Endothelial cell of umbilical vein (primary cell): Measurements from ENCODE around the gene KLC1.

Experiments used
- CTCF ChIP-seq, 2 donors: IDR thresholded peaks; 1 replicate in 1 of 2; 2 replicates in 1 of 2; pipeline ENCODE4 v1.5.1; 2011; ENCODE audit warnings: low read length in 2 of 2, mild to moderate bottlenecking in 2 of 2, moderate library complexity in 2 of 2, control low read depth in 1 of 2, inconsistent platforms in 1 of 2, low read depth in 1 of 2; ENCODE audit not compliant: insufficient read depth in 1 of 2; ENCODE audit errors: extremely low read depth in 1 of 2
- EZH2 ChIP-seq: IDR thresholded peaks from 2 replicates; pipeline ENCODE4 v1.6.1; 2012; ENCODE audit warnings: borderline replicate concordance, low read depth, mild to moderate bottlenecking, moderate library complexity, low read length, inconsistent platforms; ENCODE audit not compliant: severe bottlenecking
- FOS ChIP-seq: IDR thresholded peaks from 2 replicates; pipeline ENCODE4 v1.6.1; 2011; ENCODE audit warnings: mild to moderate bottlenecking, low read length, moderate library complexity, borderline replicate concordance; ENCODE audit not compliant: insufficient read depth
- GATA2 ChIP-seq: IDR thresholded peaks from 2 replicates; pipeline ENCODE4 v1.7.0; 2011; ENCODE audit warnings: low read depth, mild to moderate bottlenecking, moderate library complexity, mixed read lengths, low read length; ENCODE audit not compliant: insufficient read length, insufficient read depth
- JUN ChIP-seq: IDR thresholded peaks from 2 replicates; pipeline ENCODE4 v1.6.1; 2011; ENCODE audit warnings: borderline replicate concordance, low read depth; ENCODE audit not compliant: insufficient read length, insufficient read depth
- MAX ChIP-seq: IDR thresholded peaks from 2 replicates; pipeline ENCODE4 v1.6.1; 2011; ENCODE audit not compliant: insufficient read depth, insufficient read length
- MYC ChIP-seq: IDR thresholded peaks from one replicate; pipeline ENCODE4 v1.6.1; 2011; ENCODE audit warnings: mild to moderate bottlenecking, low read depth, low read length
- POLR2A ChIP-seq: IDR thresholded peaks from 2 replicates; pipeline ENCODE4 v1.6.1; 2012; ENCODE audit warnings: low read depth, mild to moderate bottlenecking, control low read depth, low read length
- POLR2AphosphoS5 ChIP-seq: IDR thresholded peaks from 2 replicates; pipeline ENCODE4 v1.6.1; 2012; ENCODE audit warnings: low read depth, mild to moderate bottlenecking, control low read depth, low read length, moderate library complexity; ENCODE audit not compliant: insufficient read depth

- TF ChIP-seq POLR2A = no peak
- no peak for TF ChIP-seq CTCF (IDR thresholded peaks at IDR 0.05; ENCODE audit: extremely low read depth in 1 of 2, insufficient read depth in 1 of 2, low read depth in 1 of 2, low read length in 2 of 2)
- no peak for TF ChIP-seq EZH2
- TF ChIP-seq FOS = no peak
- TF ChIP-seq POLR2AphosphoS5 = no peak
- no peak for TF ChIP-seq GATA2
- no peak for TF ChIP-seq MAX
- no peak for TF ChIP-seq JUN
- no peak for TF ChIP-seq MYC
Observed at GRCh38 chr14:103737432-103738045, 108.5 kb downstream of the KLC1 start.
